HCT116 (cell line): ENCODE data around the gene KHK. TPM values are rescaled to one million over a fixed set of nuclear protein-coding genes. Genes with fewer than 3 reads are reported as not detected.

Experiments used
- ATAC-seq: fragments of 200-7000 bp; cut with Tn5 transposase; 2 replicates; pipeline ENCODE4 v1.9.1; 2020; ENCODE audit warnings: mild to moderate bottlenecking, moderate library complexity
- BruUV-seq: library from RNA; stranded (reverse); fragments of 400-500 nt; replicated peaks from 2 replicates; lab custom pipeline; 2021; lab: Mats Ljungman, UMichigan
- CTCF ChIA-PET: fragments of 300-600 bp; sonication (Branson Sonifier 250); formaldehyde crosslinking; loops from one replicate; lab custom pipeline; 2021; ENCODE audit warnings: antibody characterized with exemption; lab: Charles Lee
- POLR2A ChIA-PET: fragments of 300-600, 350-600 bp; sonication (Branson Sonifier 250); formaldehyde crosslinking; loops from one replicate; lab custom pipeline; 2021; ENCODE audit warnings: antibody characterized with exemption; lab: Charles Lee
- RAD21 ChIA-PET, 2 experiments: fragments of 300-600 bp; sonication (Branson Sonifier 250); formaldehyde crosslinking; loops; one replicate each; lab custom pipeline; 2023; ENCODE audit warnings: low total read pairs in 2 of 2; ENCODE audit not compliant: uncharacterized antibody in 2 of 2, unreplicated experiment in 2 of 2, low non-redundant PET in 1 of 2; lab: Charles Lee
- DNase-seq: peaks from one replicate; pipeline ENCODE4 v3.0.0-alpha.2; 2010; ENCODE audit warnings: low read depth, low spot score
- H2AFZ ChIP-seq: fragments of 200-600 bp; shearing (Covaris generic), sonication (generic); 2 replicates; pipeline ENCODE4 v1.6.1; 2017; ENCODE audit warnings: low read depth, mixed run types, mixed read lengths, antibody characterized with exemption, low read length; ENCODE audit not compliant: poor library complexity, severe bottlenecking
- H3K27ac ChIP-seq: 2 replicates; pipeline ENCODE4 v1.5.1; 2012; ENCODE audit warnings: low read depth, low read length
- H3K27me3 ChIP-seq: fragments of 200-600 bp; sonication (generic); 2 replicates; pipeline ENCODE4 v1.6.1; 2016; ENCODE audit warnings: mixed run types, low read length, mixed read lengths; ENCODE audit not compliant: insufficient read depth
- H3K36me3 ChIP-seq, 2 experiments: fragments of 200-500 bp in 1 of 2; fragments of 200-600 bp in 1 of 2; sonication (Bioruptor generic) in 1 of 2; sonication (generic) in 1 of 2; 2 replicates each; pipeline versions ENCODE4 v1.5.1 to v1.6.1; 2014 to 2016; ENCODE audit warnings: low read length in 2 of 2, inconsistent platforms in 1 of 2, mixed read lengths in 1 of 2, mixed run types in 1 of 2; ENCODE audit not compliant: insufficient read depth in 2 of 2, control insufficient read depth in 1 of 2
- H3K4me1 ChIP-seq, 2 experiments: fragments of 200-600 bp in 1 of 2; sonication (generic) in 1 of 2; 2 replicates each; pipeline versions ENCODE4 v1.5.1 to v1.6.1; 2012 to 2017; ENCODE audit warnings: low read length in 2 of 2, inconsistent platforms in 1 of 2, mild to moderate bottlenecking in 1 of 2, mixed read lengths in 1 of 2, mixed run types in 1 of 2, moderate library complexity in 1 of 2; ENCODE audit not compliant: insufficient read depth in 2 of 2, control insufficient read depth in 1 of 2
- H3K4me2 ChIP-seq: fragments of 200-600 bp; sonication (generic); 2 replicates; pipeline ENCODE4 v1.6.1; 2017; ENCODE audit warnings: mixed run types, low read length, mixed read lengths
- H3K4me3 ChIP-seq, 2 experiments: fragments of 200-600 bp in 1 of 2; sonication (generic) in 1 of 2; replicated peaks in 1 of 2; 2 replicates each; pipeline ENCODE4 v1.5.1; 2011 to 2016; ENCODE audit warnings: low read length in 2 of 2, control low read depth in 1 of 2, low read depth in 1 of 2, mild to moderate bottlenecking in 1 of 2, mixed read lengths in 1 of 2, mixed run types in 1 of 2
- H3K79me2 ChIP-seq: fragments of 200-600 bp; sonication (generic); 2 replicates; pipeline ENCODE4 v1.6.1; 2017; ENCODE audit warnings: mild to moderate bottlenecking, mixed run types, low read length, moderate library complexity, mixed read lengths; ENCODE audit not compliant: insufficient read depth
- H3K9ac ChIP-seq: fragments of 200-600 bp; sonication (generic); 2 replicates; pipeline ENCODE4 v1.6.1; 2016; ENCODE audit warnings: low read length, mixed read lengths
- H3K9me2 ChIP-seq: fragments of 200-600 bp; sonication (generic), shearing (Covaris generic); 2 replicates; pipeline ENCODE4 v1.6.1; 2017; ENCODE audit warnings: mixed run types, mild to moderate bottlenecking, moderate library complexity; ENCODE audit not compliant: insufficient read depth
- H3K9me3 ChIP-seq, 2 experiments: fragments of 200-500 bp in 1 of 2; fragments of 200-600 bp in 1 of 2; sonication (Bioruptor generic) in 1 of 2; sonication (generic) in 1 of 2; 2 replicates each; pipeline ENCODE4 v1.6.1; 2014 to 2017; ENCODE audit warnings: low read length in 2 of 2, mixed read lengths in 2 of 2, inconsistent platforms in 1 of 2, low read depth in 1 of 2, mild to moderate bottlenecking in 1 of 2, mixed run types in 1 of 2, moderate library complexity in 1 of 2; ENCODE audit not compliant: control insufficient read depth in 1 of 2, insufficient read depth in 1 of 2
- H4K20me1 ChIP-seq: fragments of 200-600 bp; sonication (generic), shearing (Covaris generic); 2 replicates; pipeline ENCODE4 v1.6.1; 2017; ENCODE audit warnings: mixed run types, mild to moderate bottlenecking, moderate library complexity; ENCODE audit not compliant: insufficient read depth
- CBX3 ChIP-seq: IDR thresholded peaks from 2 replicates; pipeline ENCODE4 v1.6.1; 2012; ENCODE audit warnings: low read depth
- CEBPB ChIP-seq: IDR thresholded peaks from 2 replicates; pipeline ENCODE4 v1.6.1; 2012; ENCODE audit warnings: low read depth
- CTCF ChIP-seq, 3 experiments: fragments of 200-600 bp in 1 of 3; sonication (generic) in 1 of 3; IDR thresholded peaks in 2 of 3; conservative IDR thresholded peaks in 1 of 3; 2 replicates each; pipeline ENCODE4 v1.5.1; 2012 to 2017; ENCODE audit warnings: low read depth in 2 of 3, low read length in 2 of 3, antibody characterized with exemption in 1 of 3, borderline replicate concordance in 1 of 3, control low read depth in 1 of 3, mild to moderate bottlenecking in 1 of 3, mixed read lengths in 1 of 3, mixed run types in 1 of 3, moderate library complexity in 1 of 3; ENCODE audit not compliant: insufficient read depth in 1 of 3
- EZH2 ChIP-seq: fragments of 200-600 bp; sonication (generic); IDR thresholded peaks from 2 replicates; pipeline ENCODE4 v1.6.1; 2017; ENCODE audit warnings: antibody characterized with exemption, mixed run types
- FOSL1 ChIP-seq: IDR thresholded peaks from 2 replicates; pipeline ENCODE4 v1.6.1; 2012; ENCODE audit warnings: low read depth
- JUND ChIP-seq: IDR thresholded peaks from 2 replicates; pipeline ENCODE4 v1.6.1; 2012
- POLR2AphosphoS5 ChIP-seq: IDR thresholded peaks from 2 replicates; pipeline ENCODE4 v1.6.1; 2011; ENCODE audit warnings: mild to moderate bottlenecking, low read depth, low read length, moderate library complexity
- RAD21 ChIP-seq: IDR thresholded peaks from 2 replicates; pipeline ENCODE4 v1.6.1; 2012; ENCODE audit warnings: low read depth, mild to moderate bottlenecking
- REST ChIP-seq: IDR thresholded peaks from 2 replicates; pipeline ENCODE4 v1.6.1; 2012; ENCODE audit warnings: low read depth
- SIN3A ChIP-seq: IDR thresholded peaks from 2 replicates; pipeline ENCODE4 v1.6.1; 2012; ENCODE audit warnings: low read depth
- SP1 ChIP-seq: IDR thresholded peaks from 2 replicates; pipeline ENCODE4 v1.6.1; 2012; ENCODE audit warnings: low read depth
- SRF ChIP-seq: IDR thresholded peaks from 2 replicates; pipeline ENCODE4 v1.6.1; 2012; ENCODE audit warnings: low read depth
- YY1 ChIP-seq: IDR thresholded peaks from 2 replicates; pipeline ENCODE4 v1.6.1; 2011; ENCODE audit warnings: low read length, low read depth, moderate library complexity, mild to moderate bottlenecking; ENCODE audit not compliant: insufficient replicate concordance; ENCODE audit errors: extremely low read depth
- intact Hi-C: fragments of 100-400 bp; cut with micrococcal nuclease; formaldehyde crosslinking; loops from 2 replicates; pipeline ENCODE4 v1.10.0; 2022
- total RNA-seq: library from RNA; stranded (reverse); gene quantifications from one replicate; pipeline ENCODE4 v1.2.1, GENCODE V29; 2021; ENCODE audit not compliant: unreplicated experiment

Gene KHK
- total RNA-seq, 1 experiment from 2014 or later, result 6.7 TPM

- H3K27ac ChIP-seq, result no peak overlapping the region
- CTCF ChIA-PET, result interaction anchor here (3.1 kb wide), 1 partner anchor 122 kb away, joined by 15 read pairs; no protein-coding TSS in a partner anchor
- no peaks in the 10 kb centered on the region for H3K9me3 ChIP-seq
- H3K79me2 ChIP-seq, result no peaks in the 10 kb centered on the region
- no peak for TF ChIP-seq SP1
- TF ChIP-seq YY1, result no peak
- no peak for TF ChIP-seq CEBPB
- no peak for TF ChIP-seq POLR2AphosphoS5
- no peak for TF ChIP-seq CBX3
- no peak for TF ChIP-seq FOSL1
- no peak for TF ChIP-seq RAD21
- no peak for TF ChIP-seq JUND
- no peak for TF ChIP-seq SRF
- TF ChIP-seq REST, result no peak
- no peak for TF ChIP-seq SIN3A
- no peak for TF ChIP-seq EZH2
- TF ChIP-seq CTCF (IDR thresholded peaks at IDR 0.05 in 2 of 3, conservative IDR thresholded peaks at IDR 0.05 in 1 of 3; ENCODE audit: borderline replicate concordance in 1 of 3, insufficient read depth in 1 of 3, low read depth in 2 of 3, low read length in 2 of 3), result no peak
- no peaks in the 10 kb centered on the region for H3K27me3 ChIP-seq
- RAD21 ChIA-PET, result interaction anchor here in 1 of 2 experiments (1.6 kb wide), 1 partner anchor 122 kb away, joined by 4 read pairs; no protein-coding TSS in a partner anchor
- intact Hi-C loops, result no loop called here
- H3K9ac ChIP-seq, result no peak overlapping the region
- H2AFZ ChIP-seq, result no peak overlapping the region
- POLR2A ChIA-PET, result interaction anchor here (1.1 kb wide), 1 partner anchor 209 kb away, joined by 7 read pairs; no protein-coding TSS in a partner anchor
- ATAC-seq (no peak), DNase-seq (no peak)
- H3K4me2 ChIP-seq, result no peak overlapping the region
- H3K4me1 ChIP-seq, result peaks cover 13 to 42% of the 10 kb centered on the region in 2 experiments
- H3K4me3 ChIP-seq, result no peak overlapping the region
- no peaks in the 10 kb centered on the region for H3K9me2 ChIP-seq
- no peaks in the 10 kb centered on the region for H3K36me3 ChIP-seq
- no peaks in the 10 kb centered on the region for H4K20me1 ChIP-seq
- BruUV-seq, result no TSS peak
Observed at GRCh38 chr2:27083410-27084296, 2.9 kb upstream of the KHK start.
